Measurements from ENCODE around the gene CSMD2.

The CSMD2 gene

DNA sequence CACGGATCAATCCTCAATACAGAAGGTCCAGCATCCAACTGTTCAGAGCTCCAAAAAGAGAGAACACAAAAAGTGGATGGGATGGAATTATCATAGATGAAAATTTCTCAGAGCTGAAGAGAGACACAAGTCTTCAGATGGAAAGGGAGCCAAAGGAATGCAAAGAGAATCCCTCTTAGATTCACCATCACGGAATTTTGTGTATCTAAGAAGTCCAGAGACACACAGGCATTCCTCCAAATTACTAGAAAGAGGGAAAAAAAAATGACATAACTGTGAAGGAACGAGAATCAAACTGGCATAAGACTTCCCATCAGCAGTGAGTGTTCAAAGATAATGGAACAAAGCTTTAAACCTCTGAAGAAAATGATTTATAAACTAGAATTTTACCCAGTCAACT, 591.4 kb downstream of the CSMD2 start:
- no peak for DNase-seq

DNA sequence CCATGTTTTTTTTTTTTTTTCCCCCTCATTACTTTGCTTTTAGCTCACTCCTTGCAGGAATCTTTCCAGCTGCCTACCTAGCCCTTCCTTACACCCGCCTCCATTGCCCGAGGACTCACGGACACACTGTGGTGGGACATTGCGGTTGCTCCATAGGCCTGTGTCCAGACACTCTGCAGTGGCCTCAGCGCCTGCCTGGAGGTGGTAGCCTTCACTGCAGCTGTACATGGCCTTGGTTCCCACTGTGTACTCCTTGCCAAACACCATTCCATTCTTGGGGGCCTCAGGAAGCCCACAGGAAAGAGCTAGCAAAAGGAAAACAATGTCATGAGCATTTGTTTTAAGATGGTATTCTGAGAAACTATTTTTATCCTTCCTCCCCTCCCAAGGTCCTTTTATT, 592.6 kb downstream of the CSMD2 start:
- no peak for DNase-seq

DNA sequence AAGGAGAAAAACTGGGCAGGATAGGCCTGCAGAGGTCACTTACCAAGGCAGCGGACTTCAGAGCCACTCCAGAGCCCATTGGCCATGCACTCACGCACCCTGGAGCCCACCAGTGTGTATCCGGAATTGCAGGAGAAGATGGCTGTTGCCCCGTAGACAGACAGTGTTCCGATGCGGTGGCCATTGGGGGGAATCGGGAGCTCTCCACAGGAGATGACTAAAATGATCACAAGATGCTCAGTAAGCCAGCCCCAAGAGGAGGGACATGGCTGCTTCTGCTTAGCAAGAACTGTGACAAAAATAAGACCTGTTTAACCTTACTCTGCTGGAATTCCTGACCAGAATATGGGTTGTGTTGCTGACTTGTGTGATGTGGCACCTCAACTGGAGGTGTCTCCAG, 595.7 kb downstream of the CSMD2 start:
- DNase-seq: no peak

DNA sequence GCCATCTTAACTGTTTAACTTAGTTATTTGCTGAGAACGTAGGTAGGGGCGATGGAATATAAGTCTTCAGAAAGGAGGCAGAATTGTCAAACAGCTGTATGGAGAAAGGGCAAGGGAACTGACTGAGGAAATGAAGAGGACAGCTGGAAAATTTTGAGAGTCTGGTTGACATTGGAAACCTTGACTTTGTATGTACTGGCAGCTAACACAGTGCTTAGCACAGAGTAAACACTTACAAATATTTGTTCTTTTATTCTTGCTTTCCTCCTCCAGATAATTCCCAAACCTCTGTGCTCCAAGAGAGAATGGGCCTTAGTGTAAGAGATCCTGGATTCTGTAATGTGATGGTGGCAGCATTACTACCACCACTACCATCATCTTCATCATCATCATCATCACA, 601.3 kb downstream of the CSMD2 start:
- DNase-seq: no peak

DNA sequence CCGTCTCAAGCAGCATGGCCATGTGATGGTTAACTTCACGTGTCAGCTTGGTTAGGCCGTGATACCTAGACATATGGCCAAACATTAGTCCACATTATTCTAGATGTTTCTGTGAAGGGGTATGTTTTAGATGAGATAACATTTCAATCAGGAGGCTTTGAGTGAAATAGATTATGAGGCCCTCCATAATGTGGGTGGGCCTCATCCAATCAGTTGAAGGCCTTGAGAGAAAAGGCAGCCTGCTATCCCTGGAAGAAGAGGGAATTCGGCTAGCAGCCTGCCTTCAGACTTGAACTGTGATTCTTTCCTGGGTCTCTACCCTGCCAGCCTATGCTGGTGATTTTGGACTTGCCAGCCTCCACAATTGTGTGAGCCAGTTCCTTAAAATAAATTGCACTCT, 602.5 kb downstream of the CSMD2 start:
- no peak for DNase-seq

DNA sequence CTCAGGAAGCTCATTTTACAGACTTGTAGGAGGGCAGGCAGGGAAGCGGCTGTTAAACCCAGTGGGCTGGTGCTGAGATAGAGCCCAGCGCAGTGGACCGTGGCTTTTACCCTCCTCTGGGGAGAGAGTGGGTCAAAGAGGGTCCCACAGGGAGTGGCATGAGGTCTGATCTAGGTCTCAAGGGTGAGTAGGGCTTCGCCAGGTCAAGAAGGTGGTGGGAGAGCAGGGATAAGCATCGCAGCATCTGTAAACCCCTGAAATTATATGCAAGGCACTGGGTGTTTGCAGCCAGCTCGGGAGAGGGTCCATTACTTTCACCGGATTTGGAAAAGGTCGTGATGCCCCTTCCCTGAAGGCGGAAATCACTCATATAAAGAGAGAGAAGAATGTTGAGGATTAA, 603.5 kb downstream of the CSMD2 start:
- DNase-seq: no peak

DNA sequence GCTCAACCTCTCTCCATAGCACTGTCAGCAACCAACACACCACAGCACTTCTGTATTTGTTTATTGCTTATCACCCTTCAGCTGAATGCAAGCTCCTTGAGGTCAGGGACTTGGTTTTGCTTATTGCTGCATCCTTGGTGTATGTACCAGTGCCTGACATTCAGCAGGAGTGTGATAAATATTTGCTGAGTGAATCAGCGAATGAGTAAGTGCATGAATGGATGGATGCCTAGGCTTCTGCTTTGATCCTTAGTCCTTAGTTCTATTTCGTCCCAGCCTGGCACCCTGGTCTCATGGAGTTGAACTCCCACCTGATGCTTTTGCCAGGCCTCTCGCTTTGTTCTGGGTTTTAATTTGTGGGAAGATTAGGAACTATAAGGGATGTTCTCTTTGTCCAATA, 604.4 kb downstream of the CSMD2 start:
- no peak for DNase-seq

DNA sequence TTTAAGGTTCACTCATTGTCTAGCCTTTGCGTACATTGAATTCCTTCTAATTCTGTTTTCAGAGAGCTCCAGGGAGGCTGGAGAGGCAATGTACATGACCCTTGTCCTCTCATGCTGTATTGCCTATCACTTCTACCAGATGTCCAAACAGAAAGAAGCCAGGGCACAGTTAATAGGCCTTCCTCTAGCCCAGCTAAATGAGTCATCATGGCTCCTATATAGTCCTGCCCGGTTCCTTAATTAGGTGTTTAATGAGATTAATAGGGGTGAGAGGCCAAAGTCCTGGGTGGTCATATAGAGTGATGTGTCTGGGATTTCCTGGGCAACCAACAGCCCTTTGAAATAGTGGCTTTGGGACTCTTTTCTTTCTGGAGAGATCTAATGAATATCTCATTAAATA, 616.3 kb downstream of the CSMD2 start:
- DNase-seq: no peak

DNA sequence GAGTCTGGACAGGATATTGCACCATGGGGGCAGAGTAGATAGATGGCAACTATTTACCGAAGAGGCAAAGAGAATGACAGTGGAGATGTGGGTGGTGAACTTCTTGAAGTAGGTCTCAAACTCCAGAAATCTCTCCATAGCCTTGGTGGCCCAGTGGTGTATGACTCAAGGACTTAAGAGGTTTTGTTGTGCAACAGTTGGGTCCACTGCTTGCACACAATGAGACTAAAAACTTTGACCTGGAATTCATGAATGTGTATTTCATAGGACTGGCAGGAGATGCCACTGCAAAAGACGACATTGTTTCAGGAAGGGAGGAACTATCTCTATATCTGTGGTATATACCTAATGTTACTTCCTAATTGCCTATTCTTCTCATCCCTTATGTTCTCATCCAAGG, 616.7 kb downstream of the CSMD2 start:
- no peak for DNase-seq

DNA sequence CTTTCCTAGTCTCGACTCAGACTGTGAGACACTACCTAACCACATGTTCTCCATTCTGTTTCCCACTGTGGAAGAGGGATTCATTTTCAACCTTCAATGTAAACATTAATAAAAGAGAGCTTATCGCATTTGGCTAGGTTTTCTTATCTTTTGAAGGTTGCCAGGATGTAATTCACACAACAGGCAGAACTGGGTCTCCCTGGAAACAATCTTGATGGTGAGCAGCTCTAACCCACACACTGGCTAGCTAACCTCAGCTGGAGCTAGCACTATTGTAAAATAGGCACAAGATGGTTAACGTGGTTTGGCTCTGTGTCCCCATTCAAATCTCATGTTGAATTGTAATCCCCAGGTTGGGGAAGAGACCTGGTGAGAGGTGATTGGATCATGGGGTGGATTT, 617.5 kb downstream of the CSMD2 start:
- DNase-seq: no peak

DNA sequence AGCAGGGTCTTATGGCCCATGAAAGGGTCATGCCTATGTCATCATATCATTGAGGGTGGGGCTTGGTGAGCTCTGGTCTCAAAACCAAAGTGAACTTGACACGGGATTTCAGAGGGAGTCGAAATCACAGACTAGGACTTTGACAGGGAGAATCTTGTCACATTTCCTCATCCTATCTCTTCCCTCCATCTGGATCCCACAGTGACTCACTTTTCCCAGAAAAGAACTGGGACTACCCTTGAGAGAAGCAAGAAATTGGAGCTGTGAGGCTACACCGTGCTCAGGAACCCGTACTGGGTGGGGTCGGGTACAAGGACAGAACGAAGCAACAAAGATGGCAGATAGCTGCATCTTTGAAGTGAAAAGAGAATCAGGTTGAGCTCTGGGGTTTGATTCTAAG, 623.1 kb downstream of the CSMD2 start:
- no peak for DNase-seq

DNA sequence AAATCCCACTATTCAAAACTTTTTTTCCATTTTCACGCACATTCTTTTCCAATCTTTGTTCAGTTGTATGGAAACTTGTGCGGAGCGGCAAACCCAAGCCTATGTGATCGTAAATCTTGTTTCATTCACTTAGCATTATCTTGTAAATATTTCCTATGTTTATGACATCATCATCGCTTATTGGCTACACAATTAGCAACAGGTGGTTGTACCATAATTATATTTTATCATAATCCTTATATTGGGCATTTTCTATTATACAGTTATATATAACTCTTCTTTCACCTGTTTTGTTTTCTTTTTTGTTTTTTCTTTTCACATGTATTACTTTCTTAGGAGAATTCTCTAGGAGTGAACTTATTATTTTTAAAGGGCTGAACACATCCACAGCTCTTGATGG, 627.1 kb downstream of the CSMD2 start:
- no peak for DNase-seq

DNA sequence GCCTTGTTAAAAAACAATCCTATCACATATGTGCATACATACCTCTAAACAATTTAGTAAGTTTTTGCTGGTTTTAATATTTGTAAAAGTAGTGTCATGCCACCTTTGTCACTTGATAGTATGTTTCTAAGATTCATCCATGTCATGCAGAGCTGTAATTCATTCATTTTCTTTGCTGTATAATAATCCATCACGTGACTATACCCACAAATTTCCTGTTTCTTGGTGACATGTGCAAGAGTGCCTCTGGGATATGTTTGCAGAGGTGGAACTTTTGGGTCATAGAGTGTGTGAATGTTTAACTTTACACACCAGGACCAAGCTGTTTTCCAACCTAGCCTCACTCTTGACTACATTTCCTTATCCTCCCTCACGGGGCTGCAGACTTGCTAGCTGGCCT, 629.7 kb downstream of the CSMD2 start:
- DNase-seq: no peak

DNA sequence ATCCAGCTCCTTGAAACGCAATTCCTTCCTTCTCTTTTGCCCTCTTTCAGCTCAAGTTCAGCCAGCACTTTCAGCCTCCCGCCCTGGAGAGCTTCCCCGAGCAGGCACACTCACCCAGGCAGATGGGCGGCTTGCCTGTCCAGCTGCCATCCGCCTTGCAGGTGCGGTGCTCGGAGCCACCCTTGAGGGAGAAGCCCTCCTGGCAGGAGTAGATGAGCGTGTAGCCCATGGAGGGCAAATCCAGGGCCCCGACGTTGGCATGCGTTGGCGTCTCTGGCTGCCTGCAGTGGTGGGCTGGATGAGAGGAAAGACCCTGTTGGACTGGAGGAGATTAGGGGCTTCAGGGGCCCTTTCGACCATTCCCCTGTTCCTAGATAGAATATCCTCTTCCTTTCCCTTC, 632.1 kb downstream of the CSMD2 start:
- no peak for DNase-seq

DNA sequence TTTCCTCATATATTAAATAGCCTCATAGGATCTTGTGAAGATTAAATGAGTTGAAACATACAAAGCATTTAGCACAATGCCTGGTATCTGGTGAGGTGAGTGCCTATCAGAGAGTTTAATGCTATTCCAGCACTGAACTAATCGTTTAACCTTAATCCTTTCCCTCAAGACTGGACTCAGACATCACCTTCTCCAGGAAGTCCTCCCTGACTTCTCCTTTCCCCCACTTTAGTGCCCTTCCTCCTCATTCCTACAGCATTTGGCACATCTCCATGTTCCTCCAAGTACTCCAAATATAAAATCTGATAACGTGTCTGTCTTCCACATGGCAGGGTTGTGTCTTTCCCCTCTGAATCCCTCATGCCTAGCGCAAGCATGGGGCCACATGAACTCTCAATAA, 632.8 kb downstream of the CSMD2 start:
- no peak for DNase-seq

DNA sequence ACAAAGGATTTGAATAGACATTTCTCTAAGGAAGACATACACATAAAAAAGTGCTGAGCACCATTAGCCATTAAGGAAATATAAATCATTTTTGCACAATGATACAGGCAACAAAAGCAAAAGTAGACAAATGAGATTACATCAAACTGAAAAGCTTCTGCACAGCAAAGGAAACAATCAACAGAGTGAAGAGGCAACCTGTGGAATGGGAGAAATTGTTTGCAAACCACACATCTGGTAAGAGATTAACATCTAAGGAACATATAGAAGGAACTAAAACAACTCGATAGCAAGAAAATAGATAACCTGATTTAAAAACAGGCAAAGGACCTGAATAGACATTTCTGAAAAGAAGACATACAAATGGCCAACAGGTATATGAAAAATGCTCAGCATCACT, 635.1 kb downstream of the CSMD2 start:
- no peak for DNase-seq

DNA sequence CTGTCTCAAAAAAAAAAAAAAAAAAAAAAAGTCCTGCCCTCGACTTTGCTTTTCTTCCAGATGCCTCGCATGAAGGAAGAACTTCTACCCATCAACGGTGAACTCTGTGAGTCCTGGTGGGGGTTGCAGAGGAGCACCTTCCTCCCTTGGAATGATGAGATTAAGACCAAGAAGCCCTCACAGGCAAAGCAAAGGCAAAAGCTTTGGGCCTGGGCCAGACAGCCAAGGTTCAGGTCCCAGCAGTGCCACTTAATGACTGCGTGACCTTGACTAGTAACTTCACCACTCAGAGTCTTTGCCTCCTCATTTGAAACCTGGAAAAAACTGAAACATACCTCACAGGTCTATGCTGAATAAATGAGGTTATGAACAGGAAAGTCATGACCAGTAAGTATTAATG, 637.1 kb downstream of the CSMD2 start:
- DNase-seq: no peak

DNA sequence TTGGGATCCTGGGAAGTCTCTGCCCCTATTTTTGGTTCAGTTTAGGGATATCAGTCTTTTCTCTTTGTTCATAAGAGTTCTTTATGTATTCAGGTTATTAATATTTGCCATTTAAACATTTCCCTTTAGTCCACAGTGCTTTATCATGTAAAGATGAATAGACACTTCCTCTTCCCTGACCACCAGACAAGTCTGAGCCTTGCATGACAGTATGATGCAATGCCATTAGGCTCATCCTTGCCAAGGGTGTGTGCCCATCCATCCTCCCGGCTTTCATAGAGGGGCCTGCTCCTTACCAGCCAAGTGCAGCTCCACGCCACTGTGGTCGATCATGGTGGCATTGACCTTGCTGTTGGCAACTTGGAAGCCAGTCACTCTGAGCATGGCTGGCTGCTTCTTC, 640.4 kb downstream of the CSMD2 start:
- no peak for DNase-seq

DNA sequence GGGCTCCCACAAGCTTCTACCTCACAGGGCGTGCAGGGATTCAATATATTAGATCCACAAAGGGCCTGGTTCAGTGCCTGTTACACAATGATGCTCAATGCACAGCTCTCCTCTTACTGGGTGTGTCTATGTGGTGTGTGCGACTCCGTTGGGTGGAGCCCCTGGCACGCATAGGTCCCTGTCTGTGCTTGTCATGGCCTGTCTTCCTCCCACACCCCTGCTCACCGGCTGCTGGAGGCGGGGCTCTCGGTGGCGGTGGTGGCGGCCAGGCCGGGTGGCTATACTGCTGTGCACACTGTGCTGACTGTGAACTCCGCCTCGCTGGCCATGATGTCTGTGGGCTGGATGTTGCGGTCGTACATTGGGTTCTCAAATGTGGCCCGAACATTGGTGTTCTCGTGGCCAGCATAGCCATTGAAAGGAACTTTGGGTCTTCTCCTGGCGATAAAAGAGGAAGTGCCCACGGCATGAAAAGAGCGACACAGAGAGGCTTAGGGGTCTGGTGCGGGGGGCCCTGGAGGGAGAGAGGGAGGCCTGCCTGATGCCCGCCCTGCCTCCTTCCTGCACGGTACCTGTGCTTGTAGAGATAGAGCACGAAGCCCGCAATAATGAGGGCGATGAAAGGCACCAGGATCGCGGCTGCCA, 645.7 kb downstream of the CSMD2 start:
- no peak for DNase-seq

DNA sequence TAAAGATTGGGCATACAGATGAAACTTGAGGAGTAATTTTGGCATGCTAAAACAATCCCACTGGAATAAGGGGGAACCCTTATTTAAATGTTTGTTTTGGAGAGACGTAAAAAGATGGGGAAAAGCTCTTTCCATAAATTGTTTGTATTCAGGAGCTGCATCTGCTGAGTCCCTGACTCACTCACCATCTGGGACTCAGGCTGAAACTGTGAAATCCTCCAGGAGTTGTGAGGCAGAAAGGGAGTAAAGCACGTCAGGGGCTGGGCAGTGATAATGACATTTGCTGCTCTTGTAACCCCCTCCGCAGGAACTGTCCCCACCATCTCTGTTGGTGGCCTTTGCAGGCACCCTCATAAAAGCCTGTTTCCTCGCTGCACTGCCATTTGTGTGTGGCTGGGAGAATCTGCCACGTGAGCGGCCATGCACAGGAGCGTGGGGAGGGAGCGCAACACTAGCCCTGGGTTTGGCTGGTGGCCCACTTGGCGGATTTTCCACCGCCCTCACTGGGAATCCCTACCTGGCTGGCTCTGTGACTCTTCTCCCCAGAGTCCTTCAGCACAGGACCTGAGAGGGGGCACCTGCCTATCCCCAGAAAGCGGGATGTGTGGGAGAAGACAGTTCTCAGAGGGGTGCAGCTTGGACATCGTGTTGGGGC, 647.3 kb downstream of the CSMD2 start:
- DNase-seq: no peak

DNA sequence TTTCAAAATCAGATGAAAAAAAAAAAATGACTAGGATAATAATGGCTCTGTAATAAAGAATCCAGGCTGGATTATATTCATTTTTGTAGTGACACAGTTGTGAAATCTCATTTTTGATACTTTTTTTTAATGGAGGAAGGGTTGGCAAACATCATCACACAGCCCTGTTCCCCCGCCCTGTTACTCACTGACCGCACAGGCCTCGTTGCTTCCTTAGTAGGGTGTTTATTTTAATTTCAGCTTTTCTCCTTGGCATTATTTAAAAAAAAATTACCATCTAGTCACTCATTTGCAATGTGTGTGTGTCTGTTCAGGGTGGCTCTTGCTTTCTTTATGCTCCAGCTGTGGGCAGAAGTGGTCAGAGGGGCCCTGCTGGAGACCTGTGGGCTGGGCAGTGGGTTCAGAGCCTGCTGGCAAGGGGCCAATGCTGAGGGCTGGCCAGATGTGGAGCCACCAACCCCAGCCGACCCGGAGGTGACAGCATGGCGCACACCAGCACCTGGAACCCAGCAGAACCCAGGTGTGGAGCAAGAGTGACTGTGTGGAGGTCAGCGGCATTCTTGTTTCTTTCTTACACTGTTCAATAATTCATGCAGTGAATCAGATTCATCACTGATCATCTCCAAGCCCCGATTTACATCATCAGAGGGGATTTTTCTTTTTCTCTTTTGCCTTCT, 648.0 kb downstream of the CSMD2 start:
- no peak for DNase-seq

DNA sequence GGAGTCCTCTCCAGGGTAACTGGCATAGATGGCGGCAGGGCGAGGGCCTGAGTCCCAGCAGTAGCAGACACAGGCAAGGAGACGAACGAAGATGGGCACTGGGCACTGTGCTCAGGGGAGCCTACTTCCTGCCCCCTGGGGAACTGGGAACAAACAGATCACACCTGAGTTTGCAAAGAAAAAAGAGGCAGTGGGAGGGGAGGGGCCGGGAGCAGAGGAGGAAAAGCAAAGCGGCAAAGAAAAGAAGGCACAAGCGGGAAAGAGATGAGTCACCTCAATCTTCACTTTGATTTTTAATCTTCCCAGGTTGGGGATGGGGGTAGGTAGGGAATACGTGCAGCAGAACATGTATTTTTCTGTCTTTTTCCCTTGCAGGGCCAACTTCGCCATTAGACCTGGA, 648.6 kb downstream of the CSMD2 start:
- DNase-seq: no peak

DNA sequence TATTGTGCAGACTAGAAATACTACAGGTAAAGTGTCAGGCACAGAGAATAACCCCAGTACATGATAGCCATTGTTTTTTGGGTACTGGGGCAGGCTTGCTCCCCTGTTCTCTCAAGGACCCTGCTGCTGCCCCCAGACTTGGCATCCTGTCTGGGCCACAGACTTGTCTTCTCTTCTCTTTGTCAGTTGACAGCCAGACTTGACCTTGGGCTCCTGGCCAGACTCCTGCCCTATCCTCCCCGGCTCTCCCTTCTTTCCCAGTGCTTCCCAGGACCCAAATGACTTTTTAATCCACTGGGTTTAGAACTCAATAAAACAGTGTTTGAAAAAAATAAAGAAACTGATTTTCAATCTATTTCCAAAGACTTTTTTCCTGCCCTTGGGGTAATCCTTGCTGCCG, 649.4 kb downstream of the CSMD2 start:
- no peak for DNase-seq

DNA sequence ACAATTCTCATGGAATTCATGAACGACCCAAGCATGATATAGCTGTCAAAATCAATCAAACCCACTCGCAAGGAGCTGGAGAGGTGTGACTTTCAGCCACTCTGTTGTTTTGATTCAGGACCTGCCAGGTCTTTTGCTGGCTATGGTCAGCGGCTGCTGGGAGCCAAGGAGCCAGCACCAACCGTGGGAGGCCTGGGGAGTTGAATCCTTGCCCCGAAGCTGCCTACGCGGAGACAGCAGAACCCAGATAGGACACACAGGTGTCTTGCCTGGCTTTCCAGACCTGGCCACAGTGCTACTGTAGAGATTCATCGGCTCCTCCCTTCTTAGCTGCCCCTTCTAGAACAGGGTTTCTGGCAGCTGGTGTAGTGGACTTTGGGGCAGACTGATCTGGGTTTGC, 649.9 kb downstream of the CSMD2 start:
- DNase-seq: no peak

All from activated CD8-positive, alpha-beta memory T cell treated with anti-CD3 and anti-CD28 coated beads for 24 hours (primary cell).